ENCODE measurements around the gene TBX3.
A peak's percentile ranks its signal among the peaks of the same experiment; 100 is the strongest.

TBX3 gene

GRCh38 chr12:114668886-114669288 is 15.1 kb downstream of the TBX3 start:
- ATAC-seq (no peak), DNase-seq (ENCODE audit: low spot score in 2 of 2) (no peak)
- H3K9me3 Mint-ChIP-seq, result no peaks in the 10 kb centered on the region
- H3K4me3 Mint-ChIP-seq, result no peak overlapping the region
- H3K4me1 Mint-ChIP-seq, result no peaks in the 10 kb centered on the region
- H3K27ac Mint-ChIP-seq, result no peak overlapping the region
- H3K36me3 Mint-ChIP-seq, result no peaks in the 10 kb centered on the region

GRCh38 chr12:114668151-114668885 is 15.7 kb downstream of the TBX3 start:
- no peak overlapping the region for H3K4me3 Mint-ChIP-seq
- no peak for ATAC-seq
- H3K36me3 Mint-ChIP-seq, result no peaks in the 10 kb centered on the region
- H3K9me3 Mint-ChIP-seq, result no peaks in the 10 kb centered on the region
- no peak for DNase-seq (ENCODE audit: low spot score in 2 of 2)
- no peaks in the 10 kb centered on the region for H3K4me1 Mint-ChIP-seq
- no peak overlapping the region for H3K27ac Mint-ChIP-seq

- no peaks in the 10 kb centered on the region for H3K9me3 Mint-ChIP-seq
- no peaks in the 10 kb centered on the region for H3K36me3 Mint-ChIP-seq
- peaks cover 2% of the 10 kb centered on the region for H3K4me1 Mint-ChIP-seq
- ATAC-seq (no peak), DNase-seq (ENCODE audit: low spot score in 2 of 2) (no peak)
- no peak overlapping the region for H3K27ac Mint-ChIP-seq
- H3K4me3 Mint-ChIP-seq, result no peak overlapping the region
Observed at GRCh38 chr12:114667669-114668150, 16.3 kb downstream of the TBX3 start.

- Mint-ChIP-seq H3K27ac (no peak overlapping the region), H3K4me3 (no peak overlapping the region), H3K9me3 (no peaks in the 10 kb centered on the region)
Observed at GRCh38 chr12:114666746-114667668, 17.0 kb downstream of the TBX3 start.

GRCh38 chr12:114665411-114666260 is 18.3 kb downstream of the TBX3 start:
- no peaks in the 10 kb centered on the region for H3K36me3 Mint-ChIP-seq
- no peak overlapping the region for H3K27ac Mint-ChIP-seq
- H3K4me3 Mint-ChIP-seq, result no peak overlapping the region
- ATAC-seq, result no peak
- H3K9me3 Mint-ChIP-seq, result no peaks in the 10 kb centered on the region
- no peak for DNase-seq (ENCODE audit: low spot score in 2 of 2)
- H3K4me1 Mint-ChIP-seq, result peaks cover 7% of the 10 kb centered on the region

More at GRCh38 chr12:114666746-114667668, 17.0 kb downstream of the TBX3 start:
- H3K4me1 Mint-ChIP-seq, result peaks cover 7% of the 10 kb centered on the region
- no peak for ATAC-seq
- no peak for DNase-seq (ENCODE audit: low spot score in 2 of 2)
- H3K36me3 Mint-ChIP-seq, result no peaks in the 10 kb centered on the region

GRCh38 chr12:114664651-114665320 is 19.2 kb downstream of the TBX3 start:
- Mint-ChIP-seq H3K36me3 (no peaks in the 10 kb centered on the region), H3K27ac (no peak overlapping the region), H3K9me3 (no peaks in the 10 kb centered on the region), H3K4me3 (no peak overlapping the region), H3K4me1 (peaks cover 7% of the 10 kb centered on the region)
- DNase-seq (ENCODE audit: low spot score in 2 of 2), result no peak
- ATAC-seq, result no peak

GRCh38 chr12:114662512-114663177 is 21.3 kb downstream of the TBX3 start:
- H3K36me3 Mint-ChIP-seq, result no peaks in the 10 kb centered on the region
- H3K9me3 Mint-ChIP-seq, result no peaks in the 10 kb centered on the region
- ATAC-seq, result no peak
- H3K4me1 Mint-ChIP-seq, result peaks cover 7% of the 10 kb centered on the region
- no peak overlapping the region for H3K27ac Mint-ChIP-seq
- no peak overlapping the region for H3K4me3 Mint-ChIP-seq
- DNase-seq (ENCODE audit: low spot score in 2 of 2), result peak; percentile 41 to 72

GRCh38 chr12:114661245-114661644 is 22.7 kb downstream of the TBX3 start:
- Mint-ChIP-seq H3K4me3 (no peak overlapping the region), H3K27ac (no peak overlapping the region), H3K9me3 (no peaks in the 10 kb centered on the region), H3K36me3 (no peaks in the 10 kb centered on the region), H3K4me1 (peaks cover 7% of the 10 kb centered on the region)
- no peak for ATAC-seq
- DNase-seq (ENCODE audit: low spot score in 2 of 2), result no peak

- no peak overlapping the region for H3K4me3 Mint-ChIP-seq
- H3K4me1 Mint-ChIP-seq, result peaks cover 7% of the 10 kb centered on the region
- H3K27ac Mint-ChIP-seq, result no peak overlapping the region
- ATAC-seq (no peak), DNase-seq (ENCODE audit: low spot score in 2 of 2) (no peak)
- H3K36me3 Mint-ChIP-seq, result no peaks in the 10 kb centered on the region
- no peaks in the 10 kb centered on the region for H3K9me3 Mint-ChIP-seq
Observed at GRCh38 chr12:114659084-114659483, 24.9 kb downstream of the TBX3 start.

GRCh38 chr12:114658002-114658441 is 26.0 kb downstream of the TBX3 start:
- Mint-ChIP-seq H3K27ac (no peak overlapping the region), H3K4me1 (peaks cover 7% of the 10 kb centered on the region), H3K36me3 (no peaks in the 10 kb centered on the region), H3K9me3 (no peaks in the 10 kb centered on the region), H3K4me3 (no peak overlapping the region)
- ATAC-seq (no peak), DNase-seq (ENCODE audit: low spot score in 2 of 2) (no peak)

GRCh38 chr12:114657597-114657920 is 26.4 kb downstream of the TBX3 start:
- Mint-ChIP-seq H3K4me1 (peaks cover 3% of the 10 kb centered on the region), H3K4me3 (no peak overlapping the region), H3K9me3 (peaks cover 3% of the 10 kb centered on the region), H3K27ac (no peak overlapping the region), H3K36me3 (no peaks in the 10 kb centered on the region)
- no peak for DNase-seq (ENCODE audit: low spot score in 2 of 2)
- ATAC-seq, result no peak

- Mint-ChIP-seq H3K27ac (no peak overlapping the region), H3K36me3 (no peaks in the 10 kb centered on the region), H3K9me3 (peaks cover 3% of the 10 kb centered on the region), H3K4me3 (no peak overlapping the region), H3K4me1 (no peaks in the 10 kb centered on the region)
- DNase-seq (ENCODE audit: low spot score in 2 of 2) (no peak), ATAC-seq (no peak)
Observed at GRCh38 chr12:114656906-114657596, 26.9 kb downstream of the TBX3 start.

GRCh38 chr12:114655934-114656749 is 27.8 kb downstream of the TBX3 start:
- DNase-seq (ENCODE audit: low spot score in 2 of 2), result no peak
- Mint-ChIP-seq H3K4me1 (no peaks in the 10 kb centered on the region), H3K9me3 (peaks cover 3% of the 10 kb centered on the region), H3K36me3 (no peaks in the 10 kb centered on the region), H3K4me3 (no peak overlapping the region), H3K27ac (no peak overlapping the region)
- no peak for ATAC-seq

All from stimulated activated effector memory CD8-positive, alpha-beta T cell treated with anti-CD3 and anti-CD28 coated beads, Interleukin-12 subunit alpha, Interleukin-12 subunit beta, amount 100 ng/mL, for 72 hours (primary cell).